ENCODE measurements around the gene IQGAP2. TPM values are rescaled to one million over a fixed set of nuclear protein-coding genes. Genes with fewer than 3 reads are reported as not detected.

The IQGAP2 gene
- total RNA-seq, 1 donor from 2014 or later, result 1.4 TPM

GRCh38 chr5:76745670-76746069, 342.6 kb downstream of the IQGAP2 start:
- Mint-ChIP-seq H3K4me3 (ENCODE audit: unreplicated experiment) (no peak overlapping the region), H3K9me3 (ENCODE audit: unreplicated experiment) (no peaks in the 10 kb centered on the region), H3K4me1 (ENCODE audit: low read depth, unreplicated experiment) (peaks cover 2% of the 10 kb centered on the region), H3K27me3 (ENCODE audit: unreplicated experiment) (peaks cover 2% of the 10 kb centered on the region), H3K27ac (ENCODE audit: unreplicated experiment) (no peak overlapping the region), H3K36me3 (ENCODE audit: unreplicated experiment) (no peaks in the 10 kb centered on the region)
- no peak for DNase-seq
- TF ChIP-seq CTCF (IDR thresholded peaks at IDR 0.05; ENCODE audit: partially characterized antibody, unreplicated experiment), result no peak

GRCh38 chr5:76746677-76747076, 343.6 kb downstream of the IQGAP2 start:
- Mint-ChIP-seq H3K27ac (ENCODE audit: unreplicated experiment) (no peak overlapping the region), H3K4me1 (ENCODE audit: low read depth, unreplicated experiment) (peaks cover 2% of the 10 kb centered on the region), H3K9me3 (ENCODE audit: unreplicated experiment) (no peaks in the 10 kb centered on the region), H3K36me3 (ENCODE audit: unreplicated experiment) (no peaks in the 10 kb centered on the region), H3K4me3 (ENCODE audit: unreplicated experiment) (no peak overlapping the region), H3K27me3 (ENCODE audit: unreplicated experiment) (peaks cover 2% of the 10 kb centered on the region)
- DNase-seq, result no peak
- TF ChIP-seq CTCF (IDR thresholded peaks at IDR 0.05; ENCODE audit: partially characterized antibody, unreplicated experiment), result no peak

GRCh38 chr5:76747706-76748105, 344.6 kb downstream of the IQGAP2 start:
- no peaks in the 10 kb centered on the region for H3K36me3 Mint-ChIP-seq (ENCODE audit: unreplicated experiment)
- no peak overlapping the region for H3K27ac Mint-ChIP-seq (ENCODE audit: unreplicated experiment)
- DNase-seq, result no peak
- H3K4me3 Mint-ChIP-seq (ENCODE audit: unreplicated experiment), result no peak overlapping the region
- H3K9me3 Mint-ChIP-seq (ENCODE audit: unreplicated experiment), result no peaks in the 10 kb centered on the region
- TF ChIP-seq CTCF (IDR thresholded peaks at IDR 0.05; ENCODE audit: partially characterized antibody, unreplicated experiment), result no peak
- peaks cover 2% of the 10 kb centered on the region for H3K4me1 Mint-ChIP-seq (ENCODE audit: low read depth, unreplicated experiment)
- peaks cover 2% of the 10 kb centered on the region for H3K27me3 Mint-ChIP-seq (ENCODE audit: unreplicated experiment)

- H3K27ac Mint-ChIP-seq (ENCODE audit: unreplicated experiment), result no peak overlapping the region
- H3K4me3 Mint-ChIP-seq (ENCODE audit: unreplicated experiment), result no peak overlapping the region
- H3K27me3 Mint-ChIP-seq (ENCODE audit: unreplicated experiment), result peaks cover 2% of the 10 kb centered on the region
- H3K9me3 Mint-ChIP-seq (ENCODE audit: unreplicated experiment), result no peaks in the 10 kb centered on the region
- TF ChIP-seq CTCF (IDR thresholded peaks at IDR 0.05; ENCODE audit: partially characterized antibody, unreplicated experiment), result no peak
- no peaks in the 10 kb centered on the region for H3K36me3 Mint-ChIP-seq (ENCODE audit: unreplicated experiment)
- DNase-seq, result no peak
- peaks cover 8% of the 10 kb centered on the region for H3K4me1 Mint-ChIP-seq (ENCODE audit: low read depth, unreplicated experiment)
Observed at GRCh38 chr5:76751291-76751690, 348.2 kb downstream of the IQGAP2 start.

GRCh38 chr5:76754668-76755078, 351.6 kb downstream of the IQGAP2 start:
- H3K9me3 Mint-ChIP-seq (ENCODE audit: unreplicated experiment), result no peaks in the 10 kb centered on the region
- no peak for DNase-seq
- no peaks in the 10 kb centered on the region for H3K36me3 Mint-ChIP-seq (ENCODE audit: unreplicated experiment)
- H3K27ac Mint-ChIP-seq (ENCODE audit: unreplicated experiment), result no peak overlapping the region
- no peak for TF ChIP-seq CTCF (IDR thresholded peaks at IDR 0.05; ENCODE audit: partially characterized antibody, unreplicated experiment)
- peaks cover 2% of the 10 kb centered on the region for H3K27me3 Mint-ChIP-seq (ENCODE audit: unreplicated experiment)
- no peak overlapping the region for H3K4me3 Mint-ChIP-seq (ENCODE audit: unreplicated experiment)
- peaks cover 5% of the 10 kb centered on the region for H3K4me1 Mint-ChIP-seq (ENCODE audit: low read depth, unreplicated experiment)
